ENCODE data around the gene CDIPT. TPM values are rescaled to one million over a fixed set of nuclear protein-coding genes. Genes with fewer than 3 reads are reported as not detected.
A peak's percentile ranks its signal among the peaks of the same experiment; 100 is the strongest.

The CDIPT gene
- total and polyA plus RNA-seq, 10 of the 15 experiments (the other 5 are each of a cell fraction or from before 2014, with no cell fraction given), result 0.87 to 36.4 (median 27.1) TPM

DNA sequence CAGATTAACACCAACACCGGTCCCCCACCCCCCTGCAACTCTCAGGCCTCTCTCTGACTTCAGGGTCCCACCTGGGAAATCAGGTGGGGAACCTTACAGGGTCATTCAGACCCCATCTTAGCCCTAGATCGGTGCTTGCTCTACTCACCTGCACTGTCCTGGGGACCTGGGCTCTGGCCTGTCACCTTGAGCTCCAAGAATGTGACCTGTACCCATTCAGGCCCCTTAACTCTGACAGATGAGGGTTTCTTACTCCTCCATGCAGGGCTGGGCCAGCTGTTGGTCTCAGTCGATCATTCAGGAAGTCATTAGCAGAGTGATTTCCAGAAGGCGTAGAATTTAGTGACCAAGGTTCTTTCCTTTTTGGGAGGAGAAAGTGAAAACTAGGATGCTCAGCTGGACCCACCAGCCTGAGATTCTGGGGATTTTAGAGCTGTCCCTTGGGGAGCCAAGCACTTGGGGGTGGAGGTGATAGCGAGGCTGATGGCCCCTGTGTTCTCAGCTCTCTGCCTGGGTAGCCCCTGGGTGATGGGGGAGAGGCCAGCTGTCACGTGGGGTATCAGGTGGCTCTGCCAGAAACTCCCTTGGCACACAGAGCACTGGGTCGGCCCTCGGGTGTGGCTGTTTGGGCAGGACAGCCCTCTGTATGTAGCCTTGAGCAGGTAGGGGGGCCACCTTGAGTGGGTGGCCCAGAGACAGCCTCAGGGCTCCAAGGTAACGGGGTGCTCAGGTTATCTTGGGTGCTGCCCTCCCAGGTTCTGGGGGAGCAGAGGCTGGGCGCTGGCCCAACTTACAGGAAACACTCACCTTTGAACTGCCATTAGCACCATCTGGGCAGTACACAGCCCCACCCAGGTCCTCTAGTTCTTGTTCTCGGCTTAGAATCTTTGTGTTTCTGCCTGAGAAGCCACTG lies 42.0 kb downstream of the CDIPT start (continued):
- TF ChIP-seq, protein P1, sequence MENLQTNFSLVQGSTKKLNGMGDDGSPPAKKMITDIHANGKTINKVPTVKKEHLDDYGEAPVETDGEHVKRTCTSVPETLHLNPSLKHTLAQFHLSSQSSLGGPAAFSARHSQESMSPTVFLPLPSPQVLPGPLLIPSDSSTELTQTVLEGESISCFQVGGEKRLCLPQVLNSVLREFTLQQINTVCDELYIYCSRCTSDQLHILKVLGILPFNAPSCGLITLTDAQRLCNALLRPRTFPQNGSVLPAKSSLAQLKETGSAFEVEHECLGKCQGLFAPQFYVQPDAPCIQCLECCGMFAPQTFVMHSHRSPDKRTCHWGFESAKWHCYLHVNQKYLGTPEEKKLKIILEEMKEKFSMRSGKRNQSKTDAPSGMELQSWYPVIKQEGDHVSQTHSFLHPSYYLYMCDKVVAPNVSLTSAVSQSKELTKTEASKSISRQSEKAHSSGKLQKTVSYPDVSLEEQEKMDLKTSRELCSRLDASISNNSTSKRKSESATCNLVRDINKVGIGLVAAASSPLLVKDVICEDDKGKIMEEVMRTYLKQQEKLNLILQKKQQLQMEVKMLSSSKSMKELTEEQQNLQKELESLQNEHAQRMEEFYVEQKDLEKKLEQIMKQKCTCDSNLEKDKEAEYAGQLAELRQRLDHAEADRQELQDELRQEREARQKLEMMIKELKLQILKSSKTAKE (IDR thresholded peaks at IDR 0.05; ENCODE audit: low read depth, poor library complexity, severe bottlenecking), result no peak
- TF ChIP-seq SREBF2 (IDR thresholded peaks at IDR 0.05; ENCODE audit: low read length) (no peak), CREB1 (IDR thresholded peaks at IDR 0.05; ENCODE audit: low read depth) (no peak), ZSCAN29 (IDR thresholded peaks at IDR 0.05) (no peak), IKZF2 (IDR thresholded peaks at IDR 0.05) (no peak), MEF2B (IDR thresholded peaks at IDR 0.05; ENCODE audit: partially characterized antibody, poor library complexity, severe bottlenecking) (peak; percentile 76), PML (IDR thresholded peaks at IDR 0.05; ENCODE audit: low read length) (no peak), YBX1 (IDR thresholded peaks at IDR 0.05) (no peak), BMI1 (IDR thresholded peaks at IDR 0.05; ENCODE audit: borderline replicate concordance) (no peak), NFIC (IDR thresholded peaks at IDR 0.05; ENCODE audit: low read depth, low read length) (no peak), SMARCA5 (IDR thresholded peaks at IDR 0.05) (0 out of 2 replicates have a peak, but pooled peaks have one; percentile 27), SP1 (IDR thresholded peaks at IDR 0.05; ENCODE audit: low read depth, low read length) (no peak), WRNIP1 (IDR thresholded peaks at IDR 0.05; ENCODE audit: borderline replicate concordance, low read depth, low read length) (no peak; the same call in 1 of the 2 replicates), NFYA (IDR thresholded peaks at IDR 0.05; ENCODE audit: borderline replicate concordance, low read depth, low read length) (no peak), HDGF (IDR thresholded peaks at IDR 0.05) (no peak), SUPT20H (IDR thresholded peaks at IDR 0.05; ENCODE audit: borderline replicate concordance, control insufficient read depth, low read depth, low read length) (no peak), CBX5 (IDR thresholded peaks at IDR 0.05; ENCODE audit: low read depth) (no peak), NFYB (IDR thresholded peaks at IDR 0.05; ENCODE audit: insufficient read depth, low read depth, low read length) (no peak)
- TF ChIP-seq, protein P2, sequence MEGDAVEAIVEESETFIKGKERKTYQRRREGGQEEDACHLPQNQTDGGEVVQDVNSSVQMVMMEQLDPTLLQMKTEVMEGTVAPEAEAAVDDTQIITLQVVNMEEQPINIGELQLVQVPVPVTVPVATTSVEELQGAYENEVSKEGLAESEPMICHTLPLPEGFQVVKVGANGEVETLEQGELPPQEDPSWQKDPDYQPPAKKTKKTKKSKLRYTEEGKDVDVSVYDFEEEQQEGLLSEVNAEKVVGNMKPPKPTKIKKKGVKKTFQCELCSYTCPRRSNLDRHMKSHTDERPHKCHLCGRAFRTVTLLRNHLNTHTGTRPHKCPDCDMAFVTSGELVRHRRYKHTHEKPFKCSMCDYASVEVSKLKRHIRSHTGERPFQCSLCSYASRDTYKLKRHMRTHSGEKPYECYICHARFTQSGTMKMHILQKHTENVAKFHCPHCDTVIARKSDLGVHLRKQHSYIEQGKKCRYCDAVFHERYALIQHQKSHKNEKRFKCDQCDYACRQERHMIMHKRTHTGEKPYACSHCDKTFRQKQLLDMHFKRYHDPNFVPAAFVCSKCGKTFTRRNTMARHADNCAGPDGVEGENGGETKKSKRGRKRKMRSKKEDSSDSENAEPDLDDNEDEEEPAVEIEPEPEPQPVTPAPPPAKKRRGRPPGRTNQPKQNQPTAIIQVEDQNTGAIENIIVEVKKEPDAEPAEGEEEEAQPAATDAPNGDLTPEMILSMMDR (IDR thresholded peaks at IDR 0.05 in 2 of 3, conservative IDR thresholded peaks at IDR 0.05 in 1 of 3; ENCODE audit: control insufficient read depth in 2 of 3, extremely low read depth in 1 of 3, insufficient read depth in 1 of 3, low read depth in 3 of 3, low read length in 3 of 3), result no peak
- TF ChIP-seq, protein P3, sequence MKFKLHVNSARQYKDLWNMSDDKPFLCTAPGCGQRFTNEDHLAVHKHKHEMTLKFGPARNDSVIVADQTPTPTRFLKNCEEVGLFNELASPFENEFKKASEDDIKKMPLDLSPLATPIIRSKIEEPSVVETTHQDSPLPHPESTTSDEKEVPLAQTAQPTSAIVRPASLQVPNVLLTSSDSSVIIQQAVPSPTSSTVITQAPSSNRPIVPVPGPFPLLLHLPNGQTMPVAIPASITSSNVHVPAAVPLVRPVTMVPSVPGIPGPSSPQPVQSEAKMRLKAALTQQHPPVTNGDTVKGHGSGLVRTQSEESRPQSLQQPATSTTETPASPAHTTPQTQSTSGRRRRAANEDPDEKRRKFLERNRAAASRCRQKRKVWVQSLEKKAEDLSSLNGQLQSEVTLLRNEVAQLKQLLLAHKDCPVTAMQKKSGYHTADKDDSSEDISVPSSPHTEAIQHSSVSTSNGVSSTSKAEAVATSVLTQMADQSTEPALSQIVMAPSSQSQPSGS (IDR thresholded peaks at IDR 0.05; ENCODE audit: low read length), result no peak
- TF ChIP-seq, protein P4, sequence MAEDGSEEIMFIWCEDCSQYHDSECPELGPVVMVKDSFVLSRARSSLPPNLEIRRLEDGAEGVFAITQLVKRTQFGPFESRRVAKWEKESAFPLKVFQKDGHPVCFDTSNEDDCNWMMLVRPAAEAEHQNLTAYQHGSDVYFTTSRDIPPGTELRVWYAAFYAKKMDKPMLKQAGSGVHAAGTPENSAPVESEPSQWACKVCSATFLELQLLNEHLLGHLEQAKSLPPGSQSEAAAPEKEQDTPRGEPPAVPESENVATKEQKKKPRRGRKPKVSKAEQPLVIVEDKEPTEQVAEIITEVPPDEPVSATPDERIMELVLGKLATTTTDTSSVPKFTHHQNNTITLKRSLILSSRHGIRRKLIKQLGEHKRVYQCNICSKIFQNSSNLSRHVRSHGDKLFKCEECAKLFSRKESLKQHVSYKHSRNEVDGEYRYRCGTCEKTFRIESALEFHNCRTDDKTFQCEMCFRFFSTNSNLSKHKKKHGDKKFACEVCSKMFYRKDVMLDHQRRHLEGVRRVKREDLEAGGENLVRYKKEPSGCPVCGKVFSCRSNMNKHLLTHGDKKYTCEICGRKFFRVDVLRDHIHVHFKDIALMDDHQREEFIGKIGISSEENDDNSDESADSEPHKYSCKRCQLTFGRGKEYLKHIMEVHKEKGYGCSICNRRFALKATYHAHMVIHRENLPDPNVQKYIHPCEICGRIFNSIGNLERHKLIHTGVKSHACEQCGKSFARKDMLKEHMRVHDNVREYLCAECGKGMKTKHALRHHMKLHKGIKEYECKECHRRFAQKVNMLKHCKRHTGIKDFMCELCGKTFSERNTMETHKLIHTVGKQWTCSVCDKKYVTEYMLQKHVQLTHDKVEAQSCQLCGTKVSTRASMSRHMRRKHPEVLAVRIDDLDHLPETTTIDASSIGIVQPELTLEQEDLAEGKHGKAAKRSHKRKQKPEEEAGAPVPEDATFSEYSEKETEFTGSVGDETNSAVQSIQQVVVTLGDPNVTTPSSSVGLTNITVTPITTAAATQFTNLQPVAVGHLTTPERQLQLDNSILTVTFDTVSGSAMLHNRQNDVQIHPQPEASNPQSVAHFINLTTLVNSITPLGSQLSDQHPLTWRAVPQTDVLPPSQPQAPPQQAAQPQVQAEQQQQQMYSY (CRISPR knock-in tag; IDR thresholded peaks at IDR 0.05), result no peak
